Measurements from ENCODE around the gene MAMSTR.
A peak's percentile ranks its signal among the peaks of the same experiment; 100 is the strongest.
"Not testable (repeated sequence)": the region's sequence is repeated elsewhere in the genome, so short reads cannot be mapped to it uniquely, and the experiment has no call there.

Gene MAMSTR

GRCh38 chr19:48695743-48696352, 23.7 kb downstream of the MAMSTR start, which contains the start of gene FUT2:
TSS of gene FUT2 (plus strand) at chr19:48695971. CDS start at chr19:48702957, 6,986 bp downstream.
- Mint-ChIP-seq H3K27ac (no peak within 1 kb of the TSS), H3K4me3 (peak within 1 kb of the TSS; percentile 17), H3K36me3 (ENCODE audit: low read depth) (no peaks in the 10 kb centered on the region), H3K27me3 (ENCODE audit: low read depth) (peaks cover 17% of the 10 kb centered on the region), H3K9me3 (no peaks in the 10 kb centered on the region), H3K4me1 (ENCODE audit: low read depth) (peaks cover 8% of the 10 kb centered on the region)

- H3K4me1 Mint-ChIP-seq (ENCODE audit: low read depth); H3K27ac Mint-ChIP-seq; H3K9me3 Mint-ChIP-seq; H3K36me3 Mint-ChIP-seq (ENCODE audit: low read depth); H3K4me3 Mint-ChIP-seq: not testable (repeated sequence)
- H3K27me3 Mint-ChIP-seq (ENCODE audit: low read depth), result peaks cover 17% of the 10 kb centered on the region
These were observed 25.9 kb downstream of the MAMSTR start for GRCh38 chr19:48693629-48694028.

- Mint-ChIP-seq H3K27ac (no peak overlapping the region), H3K9me3 (no peaks in the 10 kb centered on the region), H3K36me3 (ENCODE audit: low read depth) (no peaks in the 10 kb centered on the region), H3K4me1 (ENCODE audit: low read depth) (no peaks in the 10 kb centered on the region), H3K4me3 (no peak overlapping the region), H3K27me3 (ENCODE audit: low read depth) (no peaks in the 10 kb centered on the region)
These were observed 30.1 kb downstream of the MAMSTR start for GRCh38 chr19:48689449-48689848.

GRCh38 chr19:48687776-48688175, 31.7 kb downstream of the MAMSTR start:
- no peak overlapping the region for H3K4me3 Mint-ChIP-seq
- no peak overlapping the region for H3K27ac Mint-ChIP-seq
- no peaks in the 10 kb centered on the region for H3K36me3 Mint-ChIP-seq (ENCODE audit: low read depth)
- H3K4me1 Mint-ChIP-seq (ENCODE audit: low read depth), result no peaks in the 10 kb centered on the region
- no peaks in the 10 kb centered on the region for H3K9me3 Mint-ChIP-seq
- H3K27me3 Mint-ChIP-seq (ENCODE audit: low read depth), result no peaks in the 10 kb centered on the region

- H3K36me3 Mint-ChIP-seq (ENCODE audit: low read depth); H3K4me3 Mint-ChIP-seq; H3K27me3 Mint-ChIP-seq (ENCODE audit: low read depth); H3K9me3 Mint-ChIP-seq; H3K4me1 Mint-ChIP-seq (ENCODE audit: low read depth); H3K27ac Mint-ChIP-seq: not testable (repeated sequence)
These were observed 32.9 kb downstream of the MAMSTR start for GRCh38 chr19:48686637-48687036.

- no peak overlapping the region for H3K4me3 Mint-ChIP-seq
- no peak overlapping the region for H3K27ac Mint-ChIP-seq
- no peaks in the 10 kb centered on the region for H3K9me3 Mint-ChIP-seq
- H3K36me3 Mint-ChIP-seq (ENCODE audit: low read depth), result no peaks in the 10 kb centered on the region
- no peaks in the 10 kb centered on the region for H3K4me1 Mint-ChIP-seq (ENCODE audit: low read depth)
- no peaks in the 10 kb centered on the region for H3K27me3 Mint-ChIP-seq (ENCODE audit: low read depth)
These were observed 33.4 kb downstream of the MAMSTR start for GRCh38 chr19:48686088-48686487.

- H3K27ac Mint-ChIP-seq, result no peak overlapping the region
- no peaks in the 10 kb centered on the region for H3K9me3 Mint-ChIP-seq
- H3K27me3 Mint-ChIP-seq (ENCODE audit: low read depth), result no peaks in the 10 kb centered on the region
- no peaks in the 10 kb centered on the region for H3K4me1 Mint-ChIP-seq (ENCODE audit: low read depth)
- H3K36me3 Mint-ChIP-seq (ENCODE audit: low read depth), result no peaks in the 10 kb centered on the region
- H3K4me3 Mint-ChIP-seq, result no peak overlapping the region
These were observed 33.9 kb downstream of the MAMSTR start for GRCh38 chr19:48685583-48685982.

GRCh38 chr19:48683349-48683748, 36.2 kb downstream of the MAMSTR start:
- no peaks in the 10 kb centered on the region for H3K27me3 Mint-ChIP-seq (ENCODE audit: low read depth)
- no peaks in the 10 kb centered on the region for H3K9me3 Mint-ChIP-seq
- no peaks in the 10 kb centered on the region for H3K4me1 Mint-ChIP-seq (ENCODE audit: low read depth)
- no peak overlapping the region for H3K4me3 Mint-ChIP-seq
- H3K27ac Mint-ChIP-seq, result no peak overlapping the region
- no peaks in the 10 kb centered on the region for H3K36me3 Mint-ChIP-seq (ENCODE audit: low read depth)

- H3K27me3 Mint-ChIP-seq (ENCODE audit: low read depth), result no peaks in the 10 kb centered on the region
- no peaks in the 10 kb centered on the region for H3K4me1 Mint-ChIP-seq (ENCODE audit: low read depth)
- no peak overlapping the region for H3K27ac Mint-ChIP-seq
- no peaks in the 10 kb centered on the region for H3K9me3 Mint-ChIP-seq
- H3K4me3 Mint-ChIP-seq, result no peak overlapping the region
- no peaks in the 10 kb centered on the region for H3K36me3 Mint-ChIP-seq (ENCODE audit: low read depth)
These were observed 38.4 kb downstream of the MAMSTR start for GRCh38 chr19:48681127-48681470.

- H3K4me3 Mint-ChIP-seq, result no peak overlapping the region
- no peaks in the 10 kb centered on the region for H3K4me1 Mint-ChIP-seq (ENCODE audit: low read depth)
- H3K27ac Mint-ChIP-seq, result no peak overlapping the region
- no peaks in the 10 kb centered on the region for H3K9me3 Mint-ChIP-seq
- no peaks in the 10 kb centered on the region for H3K36me3 Mint-ChIP-seq (ENCODE audit: low read depth)
- H3K27me3 Mint-ChIP-seq (ENCODE audit: low read depth), result no peaks in the 10 kb centered on the region
These were observed 38.9 kb downstream of the MAMSTR start for GRCh38 chr19:48680436-48681126.

GRCh38 chr19:48680006-48680405, 39.5 kb downstream of the MAMSTR start:
- not testable (repeated sequence) for H3K4me1 Mint-ChIP-seq (ENCODE audit: low read depth); H3K36me3 Mint-ChIP-seq (ENCODE audit: low read depth); H3K27ac Mint-ChIP-seq; H3K4me3 Mint-ChIP-seq; H3K27me3 Mint-ChIP-seq (ENCODE audit: low read depth); H3K9me3 Mint-ChIP-seq

- Mint-ChIP-seq H3K27me3 (ENCODE audit: low read depth) (no peaks in the 10 kb centered on the region), H3K27ac (no peak overlapping the region), H3K4me3 (no peak overlapping the region)
These were observed 41.3 kb downstream of the MAMSTR start for GRCh38 chr19:48678201-48678600.

GRCh38 chr19:48676887-48677286, 42.6 kb downstream of the MAMSTR start:
- H3K27me3 Mint-ChIP-seq (ENCODE audit: low read depth), result no peaks in the 10 kb centered on the region
- peaks cover 7% of the 10 kb centered on the region for H3K4me1 Mint-ChIP-seq (ENCODE audit: low read depth)
- no peaks in the 10 kb centered on the region for H3K9me3 Mint-ChIP-seq
- H3K4me3 Mint-ChIP-seq, result no peak overlapping the region
- no peak overlapping the region for H3K27ac Mint-ChIP-seq
- H3K36me3 Mint-ChIP-seq (ENCODE audit: low read depth), result no peaks in the 10 kb centered on the region

More at GRCh38 chr19:48678201-48678600, 41.3 kb downstream of the MAMSTR start:
- H3K36me3 Mint-ChIP-seq (ENCODE audit: low read depth), result no peaks in the 10 kb centered on the region
- H3K9me3 Mint-ChIP-seq, result no peaks in the 10 kb centered on the region
- peaks cover 7% of the 10 kb centered on the region for H3K4me1 Mint-ChIP-seq (ENCODE audit: low read depth)

- H3K9me3 Mint-ChIP-seq, result no peaks in the 10 kb centered on the region
- no peak overlapping the region for H3K4me3 Mint-ChIP-seq
- peaks cover 7% of the 10 kb centered on the region for H3K4me1 Mint-ChIP-seq (ENCODE audit: low read depth)
- H3K36me3 Mint-ChIP-seq (ENCODE audit: low read depth), result no peaks in the 10 kb centered on the region
- no peak overlapping the region for H3K27ac Mint-ChIP-seq
- no peaks in the 10 kb centered on the region for H3K27me3 Mint-ChIP-seq (ENCODE audit: low read depth)
These were observed 43.0 kb downstream of the MAMSTR start for GRCh38 chr19:48676487-48676886.

- H3K9me3 Mint-ChIP-seq, result no peaks in the 10 kb centered on the region
- no peak overlapping the region for H3K4me3 Mint-ChIP-seq
- no peak overlapping the region for H3K27ac Mint-ChIP-seq
- no peaks in the 10 kb centered on the region for H3K36me3 Mint-ChIP-seq (ENCODE audit: low read depth)
- H3K4me1 Mint-ChIP-seq (ENCODE audit: low read depth), result peaks cover 7% of the 10 kb centered on the region
- H3K27me3 Mint-ChIP-seq (ENCODE audit: low read depth), result no peaks in the 10 kb centered on the region
These were observed 44.4 kb downstream of the MAMSTR start for GRCh38 chr19:48674921-48675824.
